ENCODE measurements around the gene PIGH. TPM values are rescaled to one million over a fixed set of nuclear protein-coding genes. Genes with fewer than 3 reads are reported as not detected.
"Not testable (repeated sequence)": the region's sequence is repeated elsewhere in the genome, so short reads cannot be mapped to it uniquely, and the experiment has no call there.

PIGH gene
- total and polyA plus RNA-seq, 12 donors: 9.0 to 23.3 (median 10.3) TPM

DNA sequence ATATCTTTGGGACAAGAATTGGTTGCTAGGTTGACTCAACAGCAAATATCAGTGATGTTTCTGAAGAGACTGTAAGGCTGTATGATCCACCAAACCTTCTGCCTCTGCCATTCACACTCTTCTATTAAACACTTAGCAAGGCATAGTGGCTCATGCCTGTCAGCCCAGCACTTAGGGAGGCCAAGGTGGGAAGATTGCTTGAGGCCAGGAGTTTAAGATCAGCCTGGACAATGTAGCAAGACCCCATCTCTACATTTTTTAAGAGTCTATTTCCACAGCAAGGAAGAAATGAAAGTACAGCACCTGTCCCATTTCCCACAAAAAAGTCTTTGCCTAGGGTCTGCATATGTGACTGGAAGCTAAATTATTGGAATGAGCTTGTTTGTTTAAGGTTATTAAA, 27.5 kb upstream of the PIGH start:
- H3K9me3 ChIP-seq: no peaks in the 10 kb centered on the region

GRCh38 chr14:67626131-67626530, 26.1 kb upstream of the PIGH start:
- H3K4me1 ChIP-seq: peaks cover 0 to 16% (median 0%) of the 10 kb centered on the region in 9 donors
- ATAC-seq; H3K4me3 ChIP-seq; H3K36me3 ChIP-seq; DNase-seq; intact Hi-C loops (cut with DNase I); H3K9me3 ChIP-seq; H3K27ac ChIP-seq; H3K27me3 ChIP-seq: not testable (repeated sequence)
- WGBS, 2 donors: 86 to 96% methylated on average over 1 of the region's 1 CpG

More for the DNA sequence above, 27.5 kb upstream of the PIGH start:
- intact Hi-C loops (cut with DNase I): no loop called here
- H3K27ac ChIP-seq: no peak overlapping the region
- ATAC-seq (no peak), DNase-seq (no peak)
- TF ChIP-seq CTCF (IDR thresholded peaks at IDR 0.05): no peak
- H3K4me1 ChIP-seq: peaks cover 0 to 11% (median 0%) of the 10 kb centered on the region in 9 donors
- H3K4me3 ChIP-seq: no peak overlapping the region
- no peaks in the 10 kb centered on the region for H3K27me3 ChIP-seq
- H3K36me3 ChIP-seq: no peaks in the 10 kb centered on the region

- Histone ChIP-seq H3K27me3 (peaks cover 0 to 5% (median 0%) of the 10 kb centered on the region in 7 donors), H3K9me3 (no peaks in the 10 kb centered on the region), H3K36me3 (no peaks in the 10 kb centered on the region), H3K4me1 (peaks cover 0 to 36% (median 12%) of the 10 kb centered on the region in 9 donors), H3K27ac (peak overlapping the region in 3 of 10 donors; percentile 31 to 63 (median 32)), H3K4me3 (no peak overlapping the region)
- no peak for TF ChIP-seq CTCF (IDR thresholded peaks at IDR 0.05)
- intact Hi-C loops (cut with DNase I): no loop called here
- DNase-seq (no peak), ATAC-seq (no peak)
- WGBS, 2 donors: 47 to 60% methylated on average over 2 of the region's 2 CpGs
These were observed 23.0 kb upstream of the PIGH start for GRCh38 chr14:67623114-67623513.

GRCh38 chr14:67622675-67623074, 22.6 kb upstream of the PIGH start:
- H3K4me1 ChIP-seq: peaks cover 0 to 36% (median 12%) of the 10 kb centered on the region in 9 donors
- ATAC-seq (no peak), DNase-seq (peak in 1 of 2 donors; percentile 23)
- H3K27ac ChIP-seq: peak overlapping the region in 3 of 10 donors; percentile 31 to 63 (median 32)
- TF ChIP-seq CTCF (IDR thresholded peaks at IDR 0.05): no peak
- 44 to 45% methylated on average over 4 of the region's 4 CpGs for WGBS, 2 donors
- H3K4me3 ChIP-seq: no peak overlapping the region
- H3K9me3 ChIP-seq: no peaks in the 10 kb centered on the region
- H3K27me3 ChIP-seq: peaks cover 0 to 5% (median 0%) of the 10 kb centered on the region in 7 donors
- H3K36me3 ChIP-seq: no peaks in the 10 kb centered on the region
- intact Hi-C loops (cut with DNase I): no loop called here

- peak in 3 of 8 donors; percentile 1 to 24 (median 2) for ATAC-seq
- WGBS, 2 donors: 5 to 7% methylated on average over 19 of the region's 19 CpGs
- Histone ChIP-seq H3K36me3 (no peaks in the 10 kb centered on the region), H3K9me3 (no peaks in the 10 kb centered on the region), H3K27me3 (peaks cover 0 to 5% (median 0%) of the 10 kb centered on the region in 7 donors), H3K4me3 (peak overlapping the region; percentile 36 to 74 (median 68)), H3K4me1 (peaks cover 0 to 36% (median 12%) of the 10 kb centered on the region in 9 donors), H3K27ac (peak overlapping the region in 3 of 10 donors; percentile 54 to 55 (median 55))
- no peak for TF ChIP-seq CTCF (IDR thresholded peaks at IDR 0.05)
- peak in 1 of 2 donors; percentile 13 for DNase-seq
- intact Hi-C loops (cut with DNase I): no loop called here
These were observed 20.2 kb upstream of the PIGH start for GRCh38 chr14:67620217-67620785.

Data from heart right ventricle (tissue), 16 donors.